Ovary (tissue), 9 donors: ENCODE measurements around the gene PPM1H. TPM values are rescaled to one million over a fixed set of nuclear protein-coding genes. Genes with fewer than 3 reads are reported as not detected.

Source experiments
- DNase-seq, 5 donors: peaks; one replicate each; pipeline ENCODE4 v3.0.0-alpha.2; 2019 to 2020
- H3K27ac ChIP-seq, 2 donors: fragments of 200-600 bp; one replicate each; pipeline versions ENCODE4 v1.5.1 to v1.8.0; 2019 to 2022
- H3K27me3 ChIP-seq: fragments of 200-600 bp; one replicate; pipeline ENCODE4 v1.8.0; 2022
- H3K36me3 ChIP-seq: fragments of 200-600 bp; sonication (generic); one replicate; pipeline ENCODE4 v1.5.1; 2019
- H3K4me1 ChIP-seq: one replicate; pipeline ENCODE4 v1.8.1; 2013; ENCODE audit warnings: mild to moderate bottlenecking, moderate library complexity; ENCODE audit not compliant: insufficient read depth
- H3K4me3 ChIP-seq: fragments of 200-600 bp; sonication (generic); one replicate; pipeline ENCODE4 v1.5.1; 2017
- H3K9me3 ChIP-seq, 2 donors: fragments of 200-600 bp in 1 of 2; sonication (generic) in 1 of 2; one replicate each; pipeline versions ENCODE4 v1.5.1 to v1.8.1; 2013 to 2019; ENCODE audit warnings: mild to moderate bottlenecking in 1 of 2, moderate library complexity in 1 of 2
- CTCF ChIP-seq, 3 donors: fragments of 450-650 bp in 2 of 3; fragments of 200-600 bp in 1 of 3; IDR thresholded peaks; one replicate each; pipeline versions ENCODE4 v1.5.1 to v1.8.0; 2016 to 2022; ENCODE audit warnings: antibody characterized with exemption in 3 of 3, mild to moderate bottlenecking in 1 of 3
- EP300 ChIP-seq: sonication (generic); formaldehyde crosslinking; IDR thresholded peaks from one replicate; pipeline ENCODE4 v1.6.1; 2017; ENCODE audit warnings: antibody characterized with exemption
- POLR2A ChIP-seq: fragments of 450-650 bp; IDR thresholded peaks from one replicate; pipeline ENCODE4 v1.6.1; 2017; ENCODE audit warnings: antibody characterized with exemption, mild to moderate bottlenecking, moderate library complexity
- WGBS, 3 donors: extraction: QIAGEN DNeasy Blood & Tissue Kit in 1 of 3; methylation state at CpG; one replicate each; pipeline versions ENCODE4 v1.1.5 to v1.1.7; 2013 to 2017; 5-methylcytosine and 5-hydroxymethylcytosine counted together
- intact Hi-C, 4 donors: fragments of 100-400 bp; cut with DNase I; formaldehyde crosslinking; loops; one replicate each; pipeline versions ENCODE4 v1.11.0 to v1.15.1; 2022 to 2023
- polyA plus RNA-seq, 2 donors: library from polyadenylated mRNA; stranded (reverse); fragments of 200-250 nt in 1 of 2; fragments of 350-450 nt in 1 of 2; fragmentation: Illumina TruSeq in 1 of 2; extraction: RNeasy Lipid Tissue Mini Kit (QIAGEN cat#74804) in 1 of 2; gene quantifications; one replicate each; pipeline ENCODE4 v1.2.3, GENCODE V29; 2013 to 2014
- total RNA-seq, 7 donors: library from RNA; depleted of rRNA in 2 of 7; stranded (reverse); fragments of >200 nt in 2 of 7; fragmentation: NEBNext Ultra II Directional in 3 of 7; extraction: Animal tissue kit (Norgen Biotek cat#: 25700) in 3 of 7; gene quantifications; one replicate each; pipeline versions ENCODE4 v1.1.0 to v1.2.4, GENCODE V29; 2016 to 2023
- donor health status: DM: no; HTN: no; CAD: no; lungs with moderate emphysema.
- donor health status: DM: no; HTN: no; CAD: no.
- donor health status: Bipolar disorder and iron deficiency.
- donor health status: DM: yes; HTN: yes; CAD: no.
- donor health status: DM: no; HTN: no; CAD: no.
- donor health status: DM: yes; HTN: yes; CAD: no.

Gene PPM1H
- total and polyA plus RNA-seq, 9 donors, result 1.6 to 45.4 (median 12.0) TPM

- intact Hi-C loops, result no loop called here
- Histone ChIP-seq H3K9me3 (no peaks in the 10 kb centered on the region), H3K4me3 (no peak overlapping the region), H3K4me1 (peaks cover 15% of the 10 kb centered on the region), H3K27ac (no peak overlapping the region), H3K27me3 (no peaks in the 10 kb centered on the region), H3K36me3 (no peaks in the 10 kb centered on the region)
- no peak for DNase-seq
- no peak for TF ChIP-seq POLR2A
- no peak for TF ChIP-seq CTCF (IDR thresholded peaks at IDR 0.05)
- no peak for TF ChIP-seq EP300
- WGBS, 3 donors, result 71 to 76% (median 74%) methylated on average over 10 of the region's 10 CpGs
Measured at GRCh38 chr12:62711631-62712241, 223.2 kb downstream of the PPM1H start.

GRCh38 chr12:62709311-62709710 is 225.6 kb downstream of the PPM1H start:
- no peak overlapping the region for H3K4me3 ChIP-seq
- no peak for TF ChIP-seq EP300
- no peak for TF ChIP-seq CTCF (IDR thresholded peaks at IDR 0.05)
- TF ChIP-seq POLR2A, result no peak
- H3K9me3 ChIP-seq, result no peaks in the 10 kb centered on the region
- no peaks in the 10 kb centered on the region for H3K27me3 ChIP-seq
- intact Hi-C loops, result no loop called here
- peaks cover 7% of the 10 kb centered on the region for H3K4me1 ChIP-seq
- peak in 1 of 5 donors; percentile 63 for DNase-seq
- WGBS, 3 donors, result 4 to 9% (median 6%) methylated on average over 2 of the region's 2 CpGs
- H3K27ac ChIP-seq, result no peak overlapping the region
- no peaks in the 10 kb centered on the region for H3K36me3 ChIP-seq

- H3K4me3 ChIP-seq, result no peak overlapping the region
- H3K27me3 ChIP-seq, result no peaks in the 10 kb centered on the region
- H3K27ac ChIP-seq, result no peak overlapping the region
- no peak for TF ChIP-seq POLR2A
- no peak for TF ChIP-seq EP300
- TF ChIP-seq CTCF (IDR thresholded peaks at IDR 0.05), result no peak
- DNase-seq, result no peak
- 90 to 100% (median 96%) methylated on average over 2 of the region's 2 CpGs for WGBS, 3 donors
- H3K36me3 ChIP-seq, result no peaks in the 10 kb centered on the region
- intact Hi-C loops, result no loop called here
- H3K4me1 ChIP-seq, result peaks cover 8% of the 10 kb centered on the region
- H3K9me3 ChIP-seq, result no peaks in the 10 kb centered on the region
Measured at GRCh38 chr12:62707939-62708338, 227.0 kb downstream of the PPM1H start.

- TF ChIP-seq POLR2A (no peak), EP300 (no peak), CTCF (IDR thresholded peaks at IDR 0.05) (no peak)
- H3K36me3 ChIP-seq, result no peaks in the 10 kb centered on the region
- 84 to 90% (median 84%) methylated on average over 4 of the region's 4 CpGs for WGBS, 3 donors
- H3K27me3 ChIP-seq, result no peaks in the 10 kb centered on the region
- no peak for DNase-seq
- H3K4me3 ChIP-seq, result no peak overlapping the region
- H3K27ac ChIP-seq, result no peak overlapping the region
- intact Hi-C loops, result no loop called here
- H3K9me3 ChIP-seq, result no peaks in the 10 kb centered on the region
- H3K4me1 ChIP-seq, result peaks cover 13% of the 10 kb centered on the region
Measured at GRCh38 chr12:62705846-62706245, 229.1 kb downstream of the PPM1H start.
